ENCODE results near the gene PLCB1.
"Not testable (repeated sequence)": the region's sequence is repeated elsewhere in the genome, so short reads cannot be mapped to it uniquely, and the experiment has no call there.

The PLCB1 gene

GRCh38 chr20:8131598-8132483 is at the start of gene PLCB1:
Gene PLCB1, plus strand, starts transcription at chr20:8132266. Its CDS starts 386 bp downstream, at chr20:8132652.
- peak; percentile 81 for DNase-seq

GRCh38 chr20:8082989-8083388 is 49.1 kb upstream of the PLCB1 start:
- DNase-seq, result no peak

GRCh38 chr20:8089668-8090067 is 42.4 kb upstream of the PLCB1 start:
- DNase-seq, result no peak

- no peak for DNase-seq
These were observed 37.6 kb upstream of the PLCB1 start for GRCh38 chr20:8094415-8094818.

- DNase-seq, result no peak
These were observed 37.2 kb upstream of the PLCB1 start for GRCh38 chr20:8094850-8095249.

- no peak for DNase-seq
These were observed 36.2 kb upstream of the PLCB1 start for GRCh38 chr20:8095648-8096572.

- DNase-seq, result no peak
These were observed 34.8 kb upstream of the PLCB1 start for GRCh38 chr20:8097307-8097706.

GRCh38 chr20:8104252-8104651 is 27.8 kb upstream of the PLCB1 start:
- no peak for DNase-seq

GRCh38 chr20:8114612-8115011 is 17.5 kb upstream of the PLCB1 start:
- DNase-seq, result not testable (repeated sequence)

- no peak for DNase-seq
These were observed 16.6 kb upstream of the PLCB1 start for GRCh38 chr20:8115436-8115835.

- no peak for DNase-seq
These were observed 15.8 kb upstream of the PLCB1 start for GRCh38 chr20:8116067-8116811.

- no peak for DNase-seq
These were observed 14.4 kb upstream of the PLCB1 start for GRCh38 chr20:8117636-8118035.

GRCh38 chr20:8118039-8118438 is 14.0 kb upstream of the PLCB1 start:
- no peak for DNase-seq

- DNase-seq, result no peak
These were observed 13.3 kb upstream of the PLCB1 start for GRCh38 chr20:8118760-8119159.

- DNase-seq, result no peak
These were observed 10.4 kb upstream of the PLCB1 start for GRCh38 chr20:8121666-8122065.

GRCh38 chr20:8124639-8125038 is 7.4 kb upstream of the PLCB1 start:
- DNase-seq, result no peak

- DNase-seq, result no peak
These were observed 5.9 kb upstream of the PLCB1 start for GRCh38 chr20:8126181-8126580.

GRCh38 chr20:8126841-8127378 is 5.2 kb upstream of the PLCB1 start:
- DNase-seq, result no peak

GRCh38 chr20:8127553-8128255 is 4.4 kb upstream of the PLCB1 start:
- DNase-seq, result no peak

GRCh38 chr20:8128291-8129060 is 3.6 kb upstream of the PLCB1 start:
- no peak for DNase-seq

Measured in CD4-positive, alpha-beta T cell treated with Interferon gamma for 1 hour (primary cell).